Effector CD4-positive, alpha-beta T cell (primary cell): Measurements from ENCODE around the gene PLEKHA7.
"Not testable (repeated sequence)": the region's sequence is repeated elsewhere in the genome, so short reads cannot be mapped to it uniquely, and the experiment has no call there.

Experiments used
- DNase-seq: peaks from one replicate; pipeline ENCODE4 v3.0.0-alpha.2; 2020

PLEKHA7 gene

GRCh38 chr11:16976379-16976778 is 37.8 kb downstream of the PLEKHA7 start:
- no peak for DNase-seq

GRCh38 chr11:16975906-16976305 is 38.3 kb downstream of the PLEKHA7 start:
- DNase-seq, result no peak

GRCh38 chr11:16973338-16973964 is 40.8 kb downstream of the PLEKHA7 start:
- DNase-seq, result no peak

GRCh38 chr11:16969010-16969999 is 44.9 kb downstream of the PLEKHA7 start:
- DNase-seq, result no peak

GRCh38 chr11:16968196-16968595 is 46.0 kb downstream of the PLEKHA7 start:
- no peak for DNase-seq

GRCh38 chr11:16966930-16967671 is 47.1 kb downstream of the PLEKHA7 start:
- no peak for DNase-seq

- no peak for DNase-seq
Measured at GRCh38 chr11:16964501-16964900, 49.7 kb downstream of the PLEKHA7 start.

- no peak for DNase-seq
Measured at GRCh38 chr11:16963316-16963876, 50.8 kb downstream of the PLEKHA7 start.

- not testable (repeated sequence) for DNase-seq
Measured at GRCh38 chr11:16962589-16962988, 51.6 kb downstream of the PLEKHA7 start.

GRCh38 chr11:16962146-16962545 is 52.1 kb downstream of the PLEKHA7 start:
- DNase-seq, result no peak

- DNase-seq, result no peak
Measured at GRCh38 chr11:16960250-16960649, 54.0 kb downstream of the PLEKHA7 start.

- DNase-seq, result no peak
Measured at GRCh38 chr11:16959602-16960001, 54.6 kb downstream of the PLEKHA7 start.

- DNase-seq, result no peak
Measured at GRCh38 chr11:16958833-16959232, 55.4 kb downstream of the PLEKHA7 start.

GRCh38 chr11:16956538-16957153 is 57.6 kb downstream of the PLEKHA7 start:
- DNase-seq, result no peak

GRCh38 chr11:16953663-16954062 is 60.6 kb downstream of the PLEKHA7 start:
- no peak for DNase-seq

- no peak for DNase-seq
Measured at GRCh38 chr11:16946477-16947282, 67.5 kb downstream of the PLEKHA7 start.

- DNase-seq, result no peak
Measured at GRCh38 chr11:16945671-16946469, 68.3 kb downstream of the PLEKHA7 start.

- DNase-seq, result no peak
Measured at GRCh38 chr11:16942911-16943310, 71.3 kb downstream of the PLEKHA7 start.

GRCh38 chr11:16942342-16942741 is 71.9 kb downstream of the PLEKHA7 start:
- DNase-seq, result no peak

- DNase-seq, result no peak
Measured at GRCh38 chr11:16941935-16942334, 72.3 kb downstream of the PLEKHA7 start.

GRCh38 chr11:16938061-16938460 is 76.2 kb downstream of the PLEKHA7 start:
- no peak for DNase-seq
